Measurements from ENCODE around the gene NUDT21.
A peak's percentile ranks its signal among the peaks of the same experiment; 100 is the strongest.
"Not testable (repeated sequence)": the region's sequence is repeated elsewhere in the genome, so short reads cannot be mapped to it uniquely, and the experiment has no call there.

NUDT21 gene

DNA sequence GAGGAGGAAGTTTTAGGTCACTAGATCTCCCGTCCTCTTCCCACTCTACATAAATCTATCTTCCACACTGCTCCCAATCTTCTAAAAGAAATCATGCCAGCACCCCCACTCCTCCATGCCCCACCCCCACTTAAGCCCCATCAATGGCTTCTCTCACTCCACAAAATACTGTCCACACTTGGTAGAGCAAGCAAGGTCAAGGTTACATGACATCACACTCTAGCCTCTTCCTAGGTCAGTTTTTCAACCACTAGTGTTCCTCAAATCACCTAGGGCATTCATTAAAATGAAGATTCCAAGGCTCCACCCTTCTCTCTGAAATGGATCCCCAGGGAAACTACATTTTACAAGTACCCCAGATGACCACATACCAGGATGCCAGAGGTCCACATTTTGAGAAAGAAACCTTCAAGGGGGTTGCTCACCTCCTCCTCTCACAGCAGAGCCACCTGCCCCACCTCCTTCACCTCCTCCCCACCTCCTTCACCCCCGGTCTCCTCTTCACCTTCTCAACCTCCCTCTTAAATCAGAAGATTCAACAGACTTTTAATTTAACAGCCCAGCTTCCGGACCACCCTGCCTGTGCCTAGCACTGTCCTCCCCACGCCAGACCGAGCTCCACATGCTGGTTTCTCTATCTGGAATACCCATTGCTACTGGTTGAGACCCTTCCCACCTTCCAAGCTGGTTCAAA, 29.0 kb downstream of the NUDT21 start:
- H3K27ac ChIP-seq = no peak overlapping the region
- H3K4me3 ChIP-seq = no peak overlapping the region

DNA sequence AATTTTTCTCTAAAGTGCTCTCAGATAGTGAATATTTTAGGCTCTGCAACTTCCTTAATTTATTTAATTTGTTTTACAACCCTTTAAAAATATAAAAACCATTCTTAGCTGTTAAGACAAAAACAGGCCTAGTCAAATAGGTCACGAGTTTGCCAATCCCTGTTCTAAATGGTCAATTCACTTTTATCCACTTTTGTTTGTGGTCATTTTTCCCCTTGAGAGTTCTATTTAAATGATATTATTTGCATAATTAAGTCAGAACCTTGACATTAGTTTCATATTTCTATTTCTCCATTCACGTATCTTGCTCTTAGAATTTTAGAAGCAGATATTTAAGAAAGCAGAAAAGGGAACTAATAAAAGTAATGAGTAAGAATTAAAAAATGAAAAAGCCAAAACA, 29.8 kb downstream of the NUDT21 start:
- no peak overlapping the region for H3K27ac ChIP-seq
- H3K4me3 ChIP-seq = no peak overlapping the region

DNA sequence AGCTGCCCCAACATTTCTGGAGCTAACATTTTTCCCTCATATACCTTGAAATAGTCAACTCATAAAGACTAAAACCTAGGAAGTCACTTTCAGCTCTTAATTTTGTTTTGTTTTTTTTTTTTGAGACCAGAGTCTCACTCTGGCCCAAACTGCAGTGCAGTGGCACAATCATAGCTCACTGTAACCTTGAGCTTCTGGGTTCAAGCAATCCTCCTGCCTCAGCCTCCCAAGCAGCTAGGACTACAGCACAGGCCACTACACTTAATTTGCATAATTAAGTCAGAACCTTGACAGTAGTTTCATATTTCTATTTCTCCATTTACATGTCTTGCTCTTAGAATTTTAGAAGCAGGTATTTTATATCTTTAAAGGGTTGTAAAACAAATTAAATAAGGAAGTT, 30.5 kb downstream of the NUDT21 start:
- Histone ChIP-seq H3K4me3 (no peak overlapping the region), H3K27ac (no peak overlapping the region)

DNA sequence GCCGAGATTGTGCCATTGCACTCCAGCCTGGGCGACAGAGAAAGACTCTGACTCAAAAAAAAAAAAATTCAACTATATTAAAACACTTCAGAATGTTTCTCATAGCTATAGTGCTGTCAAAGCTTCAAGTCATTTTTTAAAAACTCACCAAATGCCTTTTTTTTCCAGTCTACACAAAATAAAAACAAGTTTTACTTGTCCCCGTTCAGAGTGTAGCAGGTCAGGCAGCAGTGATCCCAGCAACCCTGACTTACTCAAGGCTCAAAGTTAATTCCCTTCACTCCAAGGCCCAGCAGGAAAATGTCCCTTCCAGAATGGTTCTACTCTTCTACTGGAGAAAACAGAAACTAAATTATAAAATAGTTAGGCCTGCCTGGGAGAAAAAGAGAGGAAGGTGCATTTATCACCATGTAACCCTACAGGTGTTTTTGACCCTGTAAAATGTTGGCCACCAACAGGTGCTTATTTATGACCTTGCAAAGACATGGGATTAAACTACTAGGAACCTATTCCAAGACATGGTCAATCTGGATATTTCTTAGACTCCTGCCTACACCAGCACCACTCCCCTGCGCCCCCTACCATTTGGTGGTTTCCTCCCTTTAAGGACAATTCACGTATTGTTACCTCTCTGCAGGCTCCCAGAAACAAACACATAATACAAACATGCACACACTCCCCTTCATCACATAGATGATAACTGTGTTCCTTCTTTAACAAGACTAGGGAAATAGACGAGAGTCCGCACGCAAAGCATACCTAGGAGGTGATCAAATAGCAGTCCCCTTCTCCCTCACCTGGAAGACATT, 31.2 kb downstream of the NUDT21 start:
- Histone ChIP-seq H3K4me3 (no peak overlapping the region), H3K27ac (peak overlapping the region in 1 of 21 experiments; percentile 11)

DNA sequence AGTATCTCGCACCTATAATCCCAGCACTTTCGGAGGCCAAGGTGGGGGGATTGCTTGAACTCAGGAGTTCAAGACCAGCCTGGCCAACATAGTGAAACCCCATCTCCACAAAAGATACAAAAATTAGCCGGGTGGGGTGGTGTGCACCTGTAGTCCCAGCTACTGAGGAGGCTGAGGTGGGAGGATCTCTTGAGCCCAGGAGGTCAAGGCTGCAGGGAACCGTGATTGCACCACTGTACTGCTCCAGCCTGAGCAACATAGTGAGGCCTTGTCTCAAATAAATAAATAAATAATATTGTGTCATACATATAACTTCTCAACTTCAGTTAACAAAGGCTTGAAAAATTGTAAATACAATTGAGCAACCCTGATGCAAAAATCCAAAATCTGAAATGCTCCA, 34.0 kb downstream of the NUDT21 start:
- H3K4me3 ChIP-seq = no peak overlapping the region
- no peak overlapping the region for H3K27ac ChIP-seq

DNA sequence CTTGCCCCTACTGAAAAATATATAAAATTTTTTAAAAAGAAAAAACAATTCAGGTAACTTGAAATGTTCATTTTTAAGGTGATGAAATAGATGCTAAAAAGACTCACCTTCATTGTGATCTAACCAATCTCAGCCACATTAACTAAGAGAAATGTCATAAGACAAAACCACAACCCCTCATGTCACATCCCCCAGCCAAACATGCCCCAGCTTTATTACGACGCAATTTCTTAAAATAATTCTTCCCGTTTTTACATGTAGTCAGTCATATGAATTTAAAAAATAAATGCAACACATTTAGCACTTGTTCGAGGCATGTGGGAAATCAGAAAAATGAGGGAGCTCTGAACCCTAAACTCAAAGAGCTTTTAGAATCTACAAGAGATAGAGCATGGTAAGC, 35.3 kb downstream of the NUDT21 start:
- Histone ChIP-seq H3K4me3 (no peak overlapping the region), H3K27ac (no peak overlapping the region)

DNA sequence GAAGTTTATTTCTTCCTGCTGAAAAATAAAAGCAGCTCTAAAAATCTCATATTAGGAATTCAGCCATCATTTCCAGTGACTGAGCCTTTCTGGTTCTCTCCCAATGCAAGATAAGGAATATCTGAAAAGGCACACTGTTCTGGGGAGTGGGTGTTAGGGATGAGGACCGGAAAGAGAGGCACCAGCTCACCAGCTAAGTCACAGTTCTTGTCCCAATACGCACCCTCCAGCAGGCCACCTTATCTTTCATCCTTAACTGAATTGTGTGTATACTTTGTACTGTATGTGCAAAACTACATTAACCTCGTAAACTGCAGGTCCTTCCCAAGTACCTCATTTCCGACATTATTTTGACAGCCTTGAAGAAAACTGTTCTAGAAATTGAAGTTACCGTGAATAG, 36.8 kb downstream of the NUDT21 start:
- H3K4me3 ChIP-seq = no peak overlapping the region

DNA sequence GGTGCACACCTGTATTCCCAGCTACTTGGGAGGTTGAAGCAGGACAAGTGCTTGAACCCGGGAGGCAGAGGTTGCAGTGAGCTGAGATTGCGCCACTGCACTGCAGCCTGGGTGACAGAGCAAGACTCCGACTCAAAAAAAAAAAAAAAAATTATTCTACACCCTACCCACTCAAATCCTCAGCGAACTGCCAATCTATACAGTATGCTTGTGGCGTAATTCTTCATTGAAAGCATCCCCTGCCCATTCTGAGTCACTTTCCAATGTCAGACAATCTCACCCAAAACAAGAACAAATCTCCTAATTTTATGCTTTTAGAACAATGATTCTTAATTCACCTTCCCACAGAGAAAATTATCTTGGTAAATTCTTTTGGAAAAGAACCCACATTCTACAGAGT, 37.8 kb downstream of the NUDT21 start:
- Histone ChIP-seq H3K4me3 (no peak overlapping the region), H3K27ac (no peak overlapping the region)

More for the DNA sequence above, 36.8 kb downstream of the NUDT21 start:
- no peak overlapping the region for H3K27ac ChIP-seq

DNA sequence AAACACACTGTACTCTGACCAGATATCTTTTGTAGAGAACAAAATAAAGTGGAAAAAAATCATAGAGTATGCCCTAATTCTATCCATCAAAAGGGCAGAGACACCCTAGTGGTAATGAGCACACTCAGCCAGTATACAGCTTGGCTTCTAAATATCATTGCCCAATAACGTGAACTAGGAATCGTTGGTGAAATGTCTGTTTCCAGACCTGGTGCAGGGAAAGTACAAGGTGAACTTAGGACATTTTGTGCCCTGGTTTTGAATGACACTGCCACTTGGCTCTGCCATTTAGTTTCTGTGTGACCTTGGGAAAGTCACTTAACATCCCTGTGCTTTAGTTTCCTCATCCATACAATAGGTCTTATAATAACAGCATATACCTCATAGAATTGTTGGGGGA, 39.5 kb downstream of the NUDT21 start:
- Histone ChIP-seq H3K4me3 (no peak overlapping the region), H3K27ac (no peak overlapping the region)

DNA sequence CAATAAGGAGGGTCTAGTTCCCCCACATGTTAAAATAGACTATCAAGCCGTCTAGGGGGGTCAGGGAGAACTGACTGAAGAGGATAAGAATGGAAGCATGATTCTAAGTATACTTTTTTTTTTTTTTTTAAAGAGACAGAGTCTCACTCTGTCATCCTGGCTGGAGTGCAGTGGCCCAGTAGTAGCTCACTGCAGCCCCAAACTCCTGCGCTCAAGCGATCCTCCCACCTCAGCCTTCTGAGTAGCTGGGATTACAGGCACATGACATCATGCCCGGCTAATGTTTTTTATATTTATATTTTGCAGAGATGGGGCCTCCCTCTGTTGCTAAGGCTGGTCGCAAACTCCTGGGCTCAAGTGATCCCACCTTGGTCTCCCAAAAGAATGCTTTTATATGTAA, 40.0 kb downstream of the NUDT21 start:
- Histone ChIP-seq H3K4me3 (no peak overlapping the region), H3K27ac (no peak overlapping the region)

DNA sequence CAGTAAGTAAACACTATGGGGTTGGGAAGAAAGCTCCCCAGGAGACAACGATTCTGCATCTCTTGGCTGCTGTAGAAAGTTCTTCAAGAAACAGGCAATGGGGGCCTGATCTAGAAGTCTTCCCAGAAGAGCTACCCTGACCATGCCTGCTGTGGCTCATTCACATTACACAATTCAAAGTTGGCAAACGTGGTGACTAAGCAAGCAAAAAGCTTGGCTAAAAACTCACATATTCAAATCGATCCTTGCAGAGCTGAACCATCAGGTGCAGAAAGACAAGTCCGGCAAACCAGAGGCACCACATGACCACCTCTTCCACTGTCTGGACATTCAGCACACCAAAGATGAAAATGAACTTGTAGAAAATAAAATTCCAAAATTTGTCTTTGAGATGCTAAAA, 41.9 kb downstream of the NUDT21 start:
- Histone ChIP-seq H3K4me3 (no peak overlapping the region), H3K27ac (peak overlapping the region in 2 of 21 experiments; percentile 24 to 44)

DNA sequence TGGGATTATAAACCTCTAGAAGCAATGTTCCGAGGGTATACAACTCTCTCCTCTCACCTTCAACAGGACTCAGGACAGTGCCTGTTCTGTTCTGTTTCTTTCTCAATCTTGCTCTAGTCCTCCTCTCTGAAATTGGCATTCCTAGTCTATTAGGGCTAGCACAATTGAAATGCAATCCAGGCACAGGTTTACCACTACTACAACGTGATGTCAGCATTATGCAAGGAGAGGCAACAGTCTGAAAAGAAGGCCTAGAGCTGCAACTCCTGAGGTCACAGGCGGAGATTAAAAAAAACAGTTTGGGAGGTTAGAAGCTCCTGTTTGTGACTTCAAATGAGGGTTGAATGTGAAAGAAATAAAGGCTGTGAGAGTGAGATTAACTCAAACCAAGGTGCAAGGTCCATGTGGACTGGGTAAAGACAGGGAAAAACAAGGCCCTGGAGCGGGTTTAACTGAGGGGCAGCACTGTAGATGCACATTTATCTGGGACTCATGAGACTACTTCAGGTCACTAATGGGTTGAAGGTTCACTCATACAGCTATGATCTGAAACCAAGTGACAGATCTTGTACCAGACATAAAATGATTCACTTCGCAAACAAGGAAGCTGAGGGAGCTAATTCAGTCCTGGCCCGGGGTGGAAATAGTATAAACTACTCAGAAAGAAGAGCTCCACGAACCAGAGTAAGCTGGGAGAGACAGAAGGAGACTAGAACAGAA, 42.6 kb downstream of the NUDT21 start:
- Histone ChIP-seq H3K4me3 (no peak overlapping the region), H3K27ac (peak overlapping the region in 2 of 21 experiments; percentile 24 to 44)

DNA sequence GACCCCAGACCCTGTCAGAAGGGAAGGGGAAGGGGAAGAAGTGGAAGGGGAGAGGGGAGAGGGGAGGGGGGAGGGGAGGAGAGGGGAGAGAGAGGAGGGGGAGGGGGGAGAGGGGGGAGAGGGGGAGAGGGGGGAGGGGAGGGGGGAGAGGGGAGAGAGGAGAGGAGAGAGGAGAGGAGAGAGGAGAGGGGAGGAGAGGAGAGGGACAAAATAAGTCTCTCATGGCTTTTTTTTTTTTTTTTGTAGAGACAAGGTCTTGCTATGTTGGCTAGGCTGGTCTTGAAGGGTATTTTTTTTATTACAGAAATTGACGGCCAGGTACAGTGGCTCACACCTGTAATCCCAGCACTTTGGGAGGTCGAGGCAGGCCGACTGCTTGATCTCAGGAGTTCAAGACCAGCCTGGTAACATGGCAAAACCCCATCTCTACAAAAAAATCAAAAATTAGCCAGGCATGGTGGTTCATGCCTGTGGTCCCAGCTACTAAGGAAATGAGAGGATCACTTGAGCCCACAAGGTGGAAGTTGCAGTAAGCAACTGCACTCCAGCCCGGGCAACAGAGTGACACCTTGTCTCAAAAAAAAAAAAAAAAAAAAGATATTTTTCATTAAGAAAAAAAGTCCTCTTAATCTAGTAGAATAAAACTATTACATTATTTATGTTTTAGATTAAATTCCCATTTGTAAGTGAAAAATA, 45.0 kb downstream of the NUDT21 start:
- Histone ChIP-seq H3K27ac (no peak overlapping the region), H3K4me3 (no peak overlapping the region)

DNA sequence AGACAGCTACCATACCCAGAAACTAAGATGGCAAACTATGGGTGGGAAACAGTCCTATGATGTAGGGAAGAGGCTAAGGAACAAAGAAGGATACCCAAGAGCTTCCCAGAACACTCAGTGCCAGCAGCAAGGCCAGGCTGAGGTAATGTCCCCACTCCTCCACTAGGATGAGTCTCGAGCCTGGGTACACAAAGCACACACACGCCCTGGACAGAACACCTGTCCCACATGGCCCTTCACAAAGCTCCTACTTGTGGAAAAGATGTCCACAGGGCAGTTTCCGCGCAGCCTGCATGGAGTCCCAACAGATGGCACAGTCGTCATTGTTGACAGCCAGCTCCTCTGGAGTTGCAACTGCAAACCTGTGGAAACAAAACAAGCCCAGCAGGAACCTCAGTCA, 49.6 kb downstream of the NUDT21 start:
- Histone ChIP-seq H3K4me3 (no peak overlapping the region), H3K27ac (no peak overlapping the region)

DNA sequence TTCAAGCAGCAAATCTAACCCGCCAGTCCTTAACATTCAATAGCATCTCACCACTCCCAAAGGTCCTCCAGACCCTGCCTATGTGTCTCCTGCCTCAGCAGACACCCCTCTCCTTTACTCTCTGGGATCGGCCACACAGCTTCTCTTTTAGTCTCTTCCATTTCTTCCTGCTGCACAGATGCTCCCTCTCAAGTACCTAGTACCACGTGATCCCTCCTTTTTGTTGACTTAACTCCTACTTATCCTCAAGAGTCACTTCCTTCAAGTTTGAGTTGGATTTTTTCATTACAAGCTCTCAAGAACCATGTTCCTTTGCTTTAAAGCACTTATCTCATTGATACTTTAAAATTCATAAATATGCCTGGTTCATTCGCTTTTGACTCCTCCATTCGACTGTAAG, 50.7 kb downstream of the NUDT21 start:
- H3K4me3 ChIP-seq = no peak overlapping the region
- no peak overlapping the region for H3K27ac ChIP-seq

DNA sequence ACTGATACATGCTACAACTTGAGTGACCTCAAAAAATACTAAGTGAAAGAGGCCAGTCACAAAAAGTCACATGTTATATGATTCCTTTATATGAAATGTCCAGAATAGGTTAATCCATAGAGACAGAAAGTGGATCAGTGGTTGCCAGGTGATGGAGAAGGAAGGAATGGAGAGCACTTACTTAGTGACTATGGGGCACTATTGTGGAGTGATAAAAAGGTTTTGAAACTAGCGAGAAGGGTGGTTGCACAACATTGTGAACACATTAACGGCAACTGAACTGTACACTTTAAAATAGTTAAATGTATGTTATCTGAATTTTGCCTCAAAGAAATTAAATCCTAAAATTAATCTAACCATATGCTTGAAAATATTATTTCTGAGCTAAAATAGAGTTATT, 51.6 kb downstream of the NUDT21 start:
- H3K4me3 ChIP-seq = no peak overlapping the region

DNA sequence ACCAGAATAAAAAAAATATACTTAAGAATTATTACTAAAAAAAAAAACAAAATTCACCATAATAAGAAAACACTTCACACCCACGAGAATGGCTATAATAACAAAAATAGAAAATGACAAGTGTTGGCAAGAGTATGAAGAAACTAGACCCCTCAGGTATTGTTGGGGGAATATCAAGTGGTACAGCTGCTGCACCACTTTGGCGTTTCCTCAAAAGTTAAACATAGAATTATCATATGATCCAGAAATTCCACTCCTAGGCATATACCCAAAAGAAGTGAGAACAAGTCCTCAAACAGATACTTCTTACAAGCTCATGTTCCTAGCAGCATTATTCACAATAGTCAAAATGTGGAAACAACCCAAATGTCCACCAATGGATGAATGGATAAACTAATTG, 52.1 kb downstream of the NUDT21 start:
- Histone ChIP-seq H3K4me3 (no peak overlapping the region), H3K27ac (no peak overlapping the region)

More for the DNA sequence above, 51.6 kb downstream of the NUDT21 start:
- no peak overlapping the region for H3K27ac ChIP-seq

DNA sequence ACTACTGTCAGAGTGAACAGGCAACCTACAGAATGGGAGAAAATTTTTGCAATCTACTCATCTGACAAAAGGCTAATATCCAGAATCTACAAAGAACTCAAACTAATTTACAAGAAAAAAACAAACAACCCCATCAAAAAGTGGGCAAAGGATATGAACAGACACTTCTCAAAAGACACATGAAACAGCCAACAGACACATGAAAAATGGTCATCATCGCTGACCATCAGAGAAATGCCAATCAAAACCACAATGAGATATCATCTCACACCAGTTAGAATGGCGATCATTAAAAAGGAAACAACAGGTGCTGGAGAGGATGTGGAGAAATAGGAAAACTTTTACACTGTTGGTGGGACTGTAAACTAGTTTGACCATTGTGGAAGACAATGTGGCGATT, 54.4 kb downstream of the NUDT21 start:
- not testable (repeated sequence) for H3K4me3 ChIP-seq, H3K27ac ChIP-seq

DNA sequence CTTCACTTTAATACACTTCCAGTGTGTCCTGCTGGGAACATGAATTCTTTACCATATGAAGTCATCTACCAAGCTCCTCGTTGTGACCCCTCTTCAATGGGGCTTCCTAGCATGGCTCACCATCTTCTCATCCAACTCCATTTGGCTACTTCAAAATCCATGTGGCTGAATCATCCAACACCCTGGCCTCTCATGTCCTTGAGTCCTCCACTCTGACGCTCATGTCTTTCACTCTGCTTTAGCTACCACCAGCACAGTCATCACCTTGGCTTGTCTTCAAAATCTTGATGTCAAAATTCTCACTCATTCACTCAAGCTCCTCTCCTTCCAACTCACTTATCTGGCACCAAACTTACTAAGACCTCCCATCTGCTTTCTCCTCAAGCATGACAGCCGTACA, 61.6 kb downstream of the NUDT21 start:
- no peak overlapping the region for H3K27ac ChIP-seq
- H3K4me3 ChIP-seq = no peak overlapping the region

DNA sequence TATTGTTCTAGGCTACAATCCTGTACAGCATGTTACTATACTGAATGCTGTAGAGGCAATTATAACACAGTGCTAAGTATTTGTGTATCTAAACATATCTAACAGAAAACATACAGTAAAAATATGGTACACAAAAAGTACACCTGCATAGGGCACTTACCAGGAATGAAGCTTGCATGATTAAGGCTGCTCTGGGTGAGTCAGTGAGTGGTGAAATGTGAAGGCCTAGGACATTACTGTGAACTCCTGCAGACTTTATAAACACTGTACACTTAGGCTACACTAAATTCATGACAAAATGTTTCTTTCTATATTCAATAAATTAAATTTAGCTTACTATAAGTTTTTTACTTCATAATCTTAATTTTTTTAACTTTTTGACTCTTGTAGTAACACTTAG, 62.9 kb downstream of the NUDT21 start:
- no peak overlapping the region for H3K4me3 ChIP-seq
- no peak overlapping the region for H3K27ac ChIP-seq

Measured in skin epidermis (tissue), 12 donors.